HG03571 (cell line): Measurements from ENCODE around the gene TNC.
"Not testable (repeated sequence)": the region's sequence is repeated elsewhere in the genome, so short reads cannot be mapped to it uniquely, and the experiment has no call there.

ENCODE experiments used
- ATAC-seq: cut with Tn5 transposase; IDR thresholded peaks from one replicate; pipeline ENCODE4 v1.9.1; 2021; ENCODE audit not compliant: unreplicated experiment

Gene TNC

DNA sequence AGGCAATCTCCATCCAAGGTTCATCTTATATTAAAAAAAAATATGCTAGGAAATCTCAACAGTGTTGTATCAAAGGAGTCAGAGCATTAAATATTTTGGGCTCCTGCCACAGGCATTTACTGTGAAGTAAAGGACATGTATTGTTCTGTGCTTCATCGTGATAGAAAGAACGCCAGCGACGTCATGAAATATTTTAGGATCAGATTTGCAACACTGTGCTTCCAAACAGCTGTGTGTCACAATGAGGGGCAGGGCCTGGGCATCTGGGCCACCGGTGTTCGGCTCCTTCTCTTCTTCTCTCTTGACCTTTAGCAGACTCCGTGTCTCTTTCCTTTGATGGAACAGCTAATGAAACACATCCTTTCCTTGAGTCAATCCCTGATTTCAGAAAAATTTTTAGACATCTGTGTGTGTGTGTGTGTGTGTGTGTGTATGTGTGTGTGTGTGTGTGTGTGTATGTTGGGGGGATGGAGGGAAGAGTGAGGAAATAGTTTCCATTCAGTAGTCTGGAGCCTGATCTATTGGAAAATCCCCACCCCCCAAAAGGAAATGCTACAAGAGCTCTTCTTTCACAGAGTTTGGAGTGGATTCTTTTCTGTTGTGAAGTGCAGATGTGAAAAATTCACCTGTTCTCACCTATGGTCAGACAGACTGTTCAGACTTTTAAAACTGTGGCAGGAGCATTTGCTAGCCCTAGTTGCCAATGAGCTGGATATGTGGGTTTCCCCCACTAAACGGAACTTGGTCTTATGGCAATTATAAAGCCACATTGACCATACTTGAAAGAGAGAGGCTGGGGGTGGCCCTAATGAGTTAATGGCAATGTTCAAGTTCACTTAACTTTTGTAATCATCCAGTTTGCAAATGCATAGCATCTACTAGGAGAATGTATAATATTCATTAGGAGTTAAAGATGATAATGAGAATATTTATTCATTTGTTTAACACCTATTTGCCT, 18.1 kb upstream of the TNC start:
- ATAC-seq, result no peak

DNA sequence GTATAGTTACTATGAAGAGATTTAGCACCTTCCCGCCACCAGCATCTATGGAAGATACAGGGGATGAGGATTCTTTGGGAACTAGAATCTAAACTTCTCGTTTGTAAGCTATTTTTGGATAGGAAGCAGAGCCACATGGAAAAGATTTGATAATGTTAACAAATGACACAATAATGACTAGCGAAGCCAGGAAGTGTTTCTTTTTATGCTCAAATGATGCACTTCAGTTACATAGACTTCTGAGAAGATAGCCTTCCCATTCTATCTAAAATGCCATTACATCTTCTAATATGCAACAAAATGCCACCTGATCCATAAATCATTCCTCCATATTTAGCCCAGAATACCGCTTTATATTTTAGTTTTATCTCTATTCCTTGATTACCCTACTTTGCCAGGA, 17.0 kb upstream of the TNC start:
- no peak for ATAC-seq

DNA sequence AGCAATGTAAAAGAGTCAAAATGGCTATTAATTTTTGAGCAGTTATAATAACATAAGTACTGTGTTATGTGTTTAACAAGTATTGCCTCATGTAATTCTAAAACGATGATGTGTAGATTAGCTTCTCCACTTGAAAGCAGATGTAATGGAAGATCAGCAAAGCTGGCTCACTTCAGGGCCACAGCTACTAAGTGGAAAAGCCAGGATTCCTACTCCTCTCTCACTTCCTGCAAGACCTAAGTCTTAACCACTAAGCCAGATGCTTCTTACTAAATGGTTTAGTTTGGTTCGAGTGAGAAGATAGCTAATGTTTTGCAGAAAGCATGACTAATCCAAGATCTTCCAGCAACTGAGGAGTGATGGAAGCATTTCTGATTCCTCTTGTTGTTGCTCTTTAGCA, 15.7 kb upstream of the TNC start:
- no peak for ATAC-seq

DNA sequence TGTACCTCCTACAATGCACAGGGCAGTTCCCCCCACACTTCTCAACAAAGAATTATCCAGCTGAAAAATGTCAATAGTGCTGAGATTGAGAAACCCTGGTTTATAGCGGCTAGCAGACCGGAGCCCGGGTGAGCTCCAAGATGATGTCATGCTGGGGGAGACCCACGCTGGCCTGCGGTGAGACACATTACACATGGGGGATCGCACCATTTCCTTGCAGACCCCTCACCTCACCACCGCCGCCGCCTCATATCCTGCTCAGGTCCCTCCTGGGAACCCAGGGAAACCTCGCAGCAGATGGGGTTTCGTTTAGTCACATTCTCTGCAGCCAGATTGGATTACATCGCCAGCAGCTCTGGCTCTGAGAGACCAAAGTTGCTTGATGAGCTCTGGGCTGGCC, 14.7 kb upstream of the TNC start:
- ATAC-seq, result no peak

DNA sequence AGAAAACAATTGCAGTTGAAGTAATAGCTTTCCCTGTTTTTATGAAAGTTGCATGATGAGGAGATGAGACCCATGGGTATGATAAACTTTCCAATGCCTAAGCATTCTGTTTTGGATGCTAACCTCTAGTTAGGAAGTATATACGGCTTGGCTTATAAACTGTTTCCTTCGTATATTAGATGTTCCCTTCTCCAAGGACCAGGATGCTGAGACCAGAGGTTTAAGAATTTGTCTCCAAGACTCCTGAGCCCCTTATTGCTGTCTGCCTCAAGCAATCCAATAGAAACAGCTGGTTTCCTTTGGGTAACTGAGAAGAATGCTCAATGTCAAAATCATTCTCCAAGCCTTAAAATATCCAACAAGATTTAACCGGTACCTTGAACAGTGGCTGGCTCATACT, 12.2 kb upstream of the TNC start:
- ATAC-seq, result no peak

DNA sequence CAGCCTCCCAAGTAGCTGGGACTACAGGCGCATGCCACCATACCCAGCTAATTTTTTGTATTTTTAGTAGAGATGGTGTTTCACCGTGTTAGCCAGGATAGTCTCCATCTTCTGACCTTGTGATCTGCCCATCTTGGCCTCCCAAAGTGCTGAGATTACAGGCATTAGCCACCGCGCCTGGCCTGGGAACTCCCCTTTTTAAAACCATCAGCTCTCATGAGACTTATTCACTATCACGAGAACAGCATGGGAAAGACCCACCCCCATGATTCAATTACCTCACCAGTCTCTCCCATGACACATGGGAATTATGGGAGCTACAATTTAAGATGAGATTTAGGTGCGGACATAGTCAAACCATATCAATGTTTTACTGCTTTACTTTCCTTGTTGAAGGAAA, 10.8 kb upstream of the TNC start:
- ATAC-seq, result not testable (repeated sequence)

DNA sequence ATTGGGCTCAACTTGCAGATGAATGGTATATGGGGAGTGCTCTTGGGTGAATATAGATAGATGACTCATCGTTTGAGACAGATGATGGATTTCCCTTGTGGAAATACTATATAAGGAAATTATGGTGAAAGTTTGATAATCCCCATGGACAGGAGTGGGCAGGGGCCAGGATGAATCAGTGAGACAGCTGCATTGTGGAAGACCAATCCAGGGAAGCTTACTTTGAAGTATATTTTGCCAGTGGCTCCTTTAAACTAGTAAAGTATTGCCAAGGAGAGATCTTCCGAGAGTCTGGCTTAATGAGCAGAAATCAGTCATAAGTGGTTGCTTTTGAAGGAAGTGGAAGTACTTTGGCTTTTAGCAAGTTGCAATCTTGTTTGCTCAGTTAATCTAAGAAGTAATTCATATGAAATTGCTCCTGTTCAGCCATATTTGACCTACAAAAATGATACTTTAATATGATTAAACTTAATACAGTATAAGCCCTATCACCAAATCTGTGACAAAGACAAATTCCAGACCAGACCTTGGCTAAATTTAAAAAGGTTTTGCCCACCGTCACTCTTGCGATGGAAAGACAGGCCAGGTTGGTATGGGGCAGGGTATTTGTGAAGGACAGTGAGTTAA, 9.3 kb upstream of the TNC start:
- ATAC-seq, result no peak

DNA sequence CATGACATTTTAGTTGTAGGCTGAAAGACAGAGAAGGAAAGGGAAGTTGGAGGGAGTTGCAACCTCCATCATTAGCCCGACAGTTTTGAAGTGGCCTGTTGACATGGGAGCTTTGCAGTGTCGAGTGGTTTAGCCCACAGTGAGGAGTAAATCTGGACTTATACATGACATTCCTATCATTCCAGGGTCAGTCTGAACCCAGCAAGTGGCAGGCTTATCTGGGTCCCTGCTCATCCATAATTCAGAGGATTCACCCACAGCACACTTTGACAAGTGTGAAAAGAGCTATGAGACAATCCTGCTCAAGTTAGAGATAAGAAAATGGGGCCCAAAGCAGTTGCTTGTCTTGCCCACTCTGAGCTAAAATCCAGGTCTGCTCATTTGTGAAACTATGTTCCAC, 8.4 kb upstream of the TNC start:
- ATAC-seq, result no peak

DNA sequence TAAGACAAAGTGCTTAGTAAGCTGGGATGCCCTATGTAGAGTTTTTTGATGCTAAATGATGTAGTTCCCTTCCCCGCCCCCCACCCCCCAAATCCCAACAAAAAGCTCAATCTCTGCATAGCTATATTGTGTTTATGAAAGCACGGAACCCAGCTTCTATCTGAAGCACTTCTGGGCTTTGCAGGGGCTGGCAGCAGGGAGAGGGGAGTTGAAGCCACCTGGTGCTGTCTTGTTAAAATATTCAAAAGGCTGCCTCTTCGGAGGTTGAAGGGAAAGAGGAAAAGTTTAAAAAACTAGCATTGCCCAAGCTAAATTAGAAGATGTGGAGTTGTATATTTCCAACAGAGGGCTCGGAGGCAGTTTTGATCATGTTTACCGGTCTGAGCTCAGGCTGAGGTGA, 5.0 kb upstream of the TNC start:
- ATAC-seq, result no peak

DNA sequence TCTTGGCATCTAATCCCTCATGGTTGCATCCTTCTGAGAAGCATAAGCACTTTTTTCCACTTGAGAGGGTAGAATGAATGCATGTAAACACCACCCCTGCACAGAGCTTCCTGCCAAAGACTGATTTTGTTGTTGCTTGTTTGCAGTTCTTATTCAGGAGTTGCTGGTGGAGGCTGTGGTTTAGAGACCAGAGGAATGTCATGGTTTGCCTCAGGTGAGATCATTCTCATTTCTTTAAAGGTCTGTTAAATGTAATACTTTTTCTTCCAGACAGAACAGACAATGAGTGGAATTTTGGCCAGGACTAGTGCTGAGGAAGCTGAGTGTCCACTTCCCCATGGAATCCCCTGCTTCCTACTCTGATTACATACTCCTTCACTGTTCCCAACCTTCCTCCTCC, 3.2 kb upstream of the TNC start:
- ATAC-seq, result no peak

DNA sequence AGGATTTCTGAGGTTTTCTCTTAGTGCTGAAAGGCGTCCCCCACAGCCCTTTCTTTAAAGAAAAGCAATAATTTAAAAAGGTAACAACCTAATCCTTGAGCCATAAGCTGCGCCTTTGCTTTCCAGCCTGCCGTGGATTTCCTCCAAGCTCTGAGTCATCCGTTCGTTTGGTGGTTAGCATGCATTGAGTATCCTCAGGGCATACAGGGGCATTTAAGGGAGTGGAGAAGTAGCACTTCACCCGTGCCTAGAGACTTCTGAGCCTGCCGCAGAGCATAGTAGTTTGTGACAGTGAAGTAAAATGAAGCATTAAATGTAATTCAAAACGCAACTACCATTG, 892 bp upstream of the TNC start:
- ATAC-seq, result no peak

DNA sequence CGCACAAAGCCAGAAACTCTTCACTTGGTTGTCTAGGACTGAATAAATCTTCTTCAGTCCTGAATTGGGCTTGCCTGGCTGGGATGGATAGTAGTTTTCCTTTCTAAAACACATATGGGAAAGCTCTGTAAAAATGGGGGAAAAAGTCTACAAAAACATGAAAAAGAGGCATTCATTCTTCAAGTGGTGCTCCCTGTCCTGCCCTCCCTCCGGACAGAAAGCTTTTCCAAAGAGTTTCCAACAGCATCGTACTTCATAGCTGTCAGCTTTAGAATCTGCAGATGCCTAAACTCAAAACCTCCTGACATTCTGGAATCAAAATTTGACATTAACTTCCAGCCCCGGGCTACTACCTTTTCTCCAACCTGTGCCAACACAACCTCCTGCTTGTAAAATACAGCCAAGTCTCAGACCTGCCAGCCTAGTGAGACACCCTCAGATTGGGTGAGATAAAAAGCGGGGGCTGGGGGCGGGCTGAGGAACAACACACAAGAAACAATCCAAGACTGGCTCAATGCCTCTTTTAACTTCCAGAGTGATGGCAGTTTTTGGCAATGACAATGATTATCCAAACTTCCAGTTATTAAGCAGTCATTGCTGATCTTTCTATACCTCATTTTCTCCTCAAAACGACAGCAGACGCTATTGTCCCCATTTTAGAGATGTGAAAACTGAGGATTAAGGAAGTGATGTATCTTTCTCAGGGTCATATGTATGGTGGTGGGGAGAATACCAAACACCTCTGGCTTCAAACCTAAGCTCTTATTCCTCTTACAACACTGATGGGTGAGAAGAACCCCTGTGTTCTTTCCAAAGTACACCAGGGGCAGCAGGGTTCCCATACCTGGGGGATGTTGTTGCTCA, 1.3 kb downstream of the TNC start:
- no peak for ATAC-seq

DNA sequence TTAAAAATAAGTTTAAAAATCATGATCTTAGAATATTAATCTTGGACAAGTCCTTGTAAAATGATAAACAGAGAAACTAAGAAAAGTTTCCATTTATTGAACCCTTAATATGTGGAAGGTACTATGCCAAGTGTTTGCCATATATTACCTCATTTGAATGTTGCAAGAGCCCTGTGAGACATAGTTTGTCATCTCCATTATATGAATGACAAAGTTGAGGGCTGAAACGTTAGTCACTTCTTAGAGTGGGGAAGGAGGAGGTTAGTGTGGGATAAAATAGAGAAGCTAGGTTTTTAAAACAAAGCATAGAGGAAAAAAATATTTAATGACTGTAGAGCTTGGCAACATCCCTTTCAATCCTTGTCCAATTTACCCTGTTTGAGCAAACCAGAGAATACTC, 2.0 kb downstream of the TNC start:
- ATAC-seq, result no peak

DNA sequence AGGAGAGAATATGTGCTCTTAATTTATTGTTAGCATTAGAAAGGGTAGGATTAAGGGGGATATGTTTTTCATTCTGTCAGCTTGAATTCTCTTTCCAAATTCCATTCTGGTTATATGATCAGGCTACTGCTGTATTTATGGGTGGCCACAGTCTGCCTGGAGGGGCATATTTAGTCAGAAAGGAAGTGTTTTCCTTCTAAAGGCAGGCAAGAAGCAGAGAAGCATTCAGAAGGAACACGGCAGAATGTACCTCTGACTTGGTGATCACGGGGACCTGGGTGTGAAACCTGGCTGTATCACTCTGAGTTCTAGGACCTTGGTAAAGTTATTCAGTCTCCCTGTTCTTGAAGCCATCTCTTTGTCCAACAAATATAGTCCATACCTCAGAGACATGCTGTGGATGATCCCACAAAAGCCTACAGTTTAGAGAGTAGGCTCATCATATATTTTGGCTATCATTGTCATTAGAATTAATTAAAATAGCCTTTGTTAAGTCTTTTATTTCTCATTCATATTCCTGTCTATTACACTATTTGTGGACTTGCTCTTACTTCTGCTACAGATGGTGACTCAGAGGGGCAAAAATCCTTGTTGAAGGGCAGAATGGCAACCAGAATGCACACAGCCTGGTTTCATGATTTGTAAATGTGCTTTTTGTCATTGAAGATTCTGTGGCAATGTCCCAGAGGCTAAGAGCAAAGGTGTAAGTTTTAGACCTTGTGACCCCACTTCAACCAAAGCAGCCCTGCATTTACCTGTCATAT, 2.7 kb downstream of the TNC start:
- ATAC-seq, result no peak

DNA sequence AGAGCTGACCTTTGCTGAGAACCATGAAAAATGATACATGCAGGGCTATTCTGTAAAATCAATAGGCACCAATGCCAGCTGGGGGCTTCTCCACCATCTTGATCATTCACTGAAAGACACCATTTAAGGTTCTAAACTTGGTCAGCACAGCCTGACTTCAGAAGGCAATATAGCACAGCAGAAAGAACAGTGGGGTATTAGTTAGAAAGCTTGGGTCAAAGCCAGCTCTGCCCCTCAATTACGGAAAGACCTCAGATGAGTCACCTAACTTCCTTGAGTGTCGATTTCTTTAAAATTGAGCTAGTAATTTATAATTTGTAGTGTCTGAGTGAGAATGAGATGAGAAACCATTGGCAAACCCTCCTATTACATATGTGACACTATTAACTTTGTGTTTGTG, 3.4 kb downstream of the TNC start:
- no peak for ATAC-seq

DNA sequence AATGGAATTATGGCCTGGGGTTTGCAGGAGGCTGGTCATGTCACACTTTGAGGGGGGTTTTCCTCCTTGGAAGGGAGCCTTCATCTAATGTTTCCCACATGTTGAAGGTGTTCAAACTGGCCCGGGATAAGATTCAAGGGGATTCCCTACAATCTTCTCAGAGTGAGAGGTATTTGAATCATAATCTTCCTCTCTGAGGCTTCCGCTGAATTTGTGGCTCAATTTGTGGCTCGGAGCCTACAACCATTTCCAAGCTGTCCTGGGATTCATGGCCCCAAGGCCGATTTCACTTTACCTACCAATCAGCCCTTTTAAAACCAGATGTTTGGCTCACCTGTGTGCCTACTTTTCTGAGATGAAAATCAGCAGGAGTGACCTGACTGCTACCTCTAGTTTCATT, 3.9 kb downstream of the TNC start:
- ATAC-seq, result no peak

DNA sequence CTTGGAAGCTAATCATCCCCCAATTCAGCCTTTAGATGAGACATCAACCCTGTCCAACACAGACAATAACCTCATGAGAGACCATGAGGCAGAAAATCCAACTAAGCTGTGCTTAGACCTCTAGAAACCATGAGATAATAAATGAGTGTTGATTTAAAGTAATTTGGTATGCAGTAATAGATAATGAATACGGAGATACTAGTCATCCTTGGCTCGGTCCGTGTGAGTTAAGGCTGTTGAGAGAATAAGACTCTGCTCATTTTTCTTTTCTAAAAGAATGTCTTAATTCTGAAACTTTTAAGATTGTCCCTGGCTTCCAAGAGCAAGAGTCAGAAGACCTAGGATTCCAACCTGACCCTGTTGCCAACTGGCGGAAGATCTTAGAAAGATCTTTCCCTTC, 6.1 kb downstream of the TNC start:
- ATAC-seq, result no peak

DNA sequence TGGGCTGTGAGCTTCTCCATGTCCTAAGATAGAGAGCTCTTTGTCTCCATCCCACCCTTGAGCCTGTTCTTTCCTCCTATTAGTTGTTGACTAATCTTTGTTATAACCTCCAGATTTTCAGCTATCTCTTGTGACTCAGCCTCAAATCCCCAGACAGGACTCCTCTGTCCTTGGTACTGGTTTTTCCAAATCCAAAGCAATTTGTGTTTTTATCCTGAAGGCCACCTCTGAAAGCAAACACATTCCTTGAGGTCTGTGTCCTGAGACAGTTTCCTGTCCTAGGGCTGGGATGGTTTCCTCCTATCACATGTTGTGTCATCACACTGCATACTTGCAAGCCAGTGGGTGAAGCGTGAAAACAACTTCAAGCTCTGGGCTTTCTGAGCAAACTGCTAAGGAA, 8.5 kb downstream of the TNC start:
- ATAC-seq, result no peak

DNA sequence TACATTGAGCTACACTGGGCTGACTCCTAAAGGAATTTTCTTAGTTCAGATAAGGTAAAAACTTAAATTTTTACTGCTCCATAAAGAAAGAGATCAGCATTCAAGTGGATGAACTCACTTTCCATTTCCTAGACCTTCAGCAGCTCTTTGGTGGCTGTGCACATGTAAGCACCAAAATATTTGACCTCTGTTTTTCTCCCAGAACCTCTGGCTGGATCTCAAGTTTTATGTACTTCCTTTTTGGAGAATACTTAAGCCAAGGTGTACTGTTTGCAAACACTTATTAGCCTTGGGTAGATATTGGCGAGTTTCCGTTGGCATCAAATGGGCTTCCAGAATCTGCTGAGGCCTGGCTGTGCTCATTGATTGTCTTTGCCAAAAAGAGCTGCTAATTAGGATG, 10.3 kb downstream of the TNC start:
- no peak for ATAC-seq

DNA sequence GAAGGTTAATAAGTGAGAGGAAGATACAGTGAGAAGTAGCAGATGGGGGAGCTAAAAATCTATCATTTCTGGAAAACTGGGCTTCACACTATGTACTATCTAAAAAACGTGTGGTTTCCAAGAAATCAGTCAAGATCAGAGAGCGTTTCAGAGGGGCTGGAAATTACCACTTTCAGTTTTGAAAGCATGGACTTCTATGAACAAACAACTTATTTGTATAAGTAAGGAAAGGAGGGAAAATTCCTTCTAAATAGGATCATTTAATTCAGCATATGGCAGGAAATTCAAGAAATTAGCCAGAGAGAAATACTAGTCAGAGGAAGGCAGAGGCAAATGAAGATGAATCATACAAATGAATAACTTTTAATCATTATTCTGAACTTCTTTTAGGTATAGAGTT, 11.3 kb downstream of the TNC start:
- ATAC-seq, result no peak

DNA sequence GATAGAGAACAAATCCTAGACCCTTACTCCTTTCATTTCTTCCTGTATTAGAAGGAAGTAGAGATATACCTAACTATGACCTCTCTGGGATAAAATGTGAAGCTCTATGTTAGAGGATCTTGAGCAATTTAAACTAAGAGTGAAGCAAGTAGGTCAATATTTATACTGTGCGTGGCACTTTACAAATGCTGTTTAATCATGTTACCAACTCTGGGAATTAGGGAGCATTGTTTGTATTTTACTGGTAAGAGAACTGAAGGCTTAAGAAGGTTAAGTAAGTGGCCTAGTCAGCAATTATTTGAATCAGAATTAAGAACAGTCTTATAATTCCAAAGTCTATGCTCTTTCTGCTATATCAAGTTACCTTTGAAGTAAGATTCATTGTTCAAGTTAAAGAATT, 12.0 kb downstream of the TNC start:
- ATAC-seq, result no peak
